ENCODE data around the gene MSH3. TPM values are rescaled to one million over a fixed set of nuclear protein-coding genes. Genes with fewer than 3 reads are reported as not detected.

The MSH3 gene
- total and polyA plus RNA-seq, 2 of the 8 experiments (the other 6 are each of a cell fraction or from before 2014, with no cell fraction given), result 3.6 to 22.6 TPM

DNA sequence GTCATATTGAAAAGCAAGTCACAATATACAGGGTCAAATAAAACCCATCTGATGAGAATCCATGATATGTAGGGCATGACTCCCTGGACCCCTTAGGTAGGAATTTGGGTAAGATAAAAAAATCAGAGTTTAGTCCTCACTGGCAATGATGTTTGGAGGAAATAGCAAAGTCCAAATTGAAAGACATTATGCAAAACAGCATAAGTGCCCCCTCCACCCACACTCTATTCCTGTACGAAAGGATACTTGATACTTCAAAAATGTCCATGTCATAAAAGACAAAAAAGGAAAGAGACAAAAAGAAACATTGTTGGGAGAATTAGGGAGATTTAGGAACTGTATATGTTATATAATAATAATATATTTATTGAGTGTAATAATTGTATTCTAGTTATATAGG, 209.7 kb downstream of the MSH3 start:
- 94% methylated on average over 1 of the region's 1 CpG; no CpG with 5 or more reads in 1 of the 2 experiments for WGBS, 2 experiments (ENCODE audit: extremely low coverage in 1 of 2, insufficient coverage in 1 of 2, insufficient read length in 1 of 2, insufficient replicate concordance in 2 of 2, low coverage in 1 of 2, low lambda C conversion rate in 2 of 2, missing lambda C conversion rate in 1 of 2)
- peaks cover 0 to 3% (median 0%) of the 10 kb centered on the region in 4 experiments; a peak in 2 of 7 replicates for H3K4me1 ChIP-seq (replicated peaks in 1 of 4; ENCODE audit: control insufficient read depth in 3 of 4, insufficient read depth in 4 of 4, low read length in 3 of 4)
- H2BK15ac ChIP-seq (ENCODE audit: low read length), result no peak overlapping the region
- no peak overlapping the region for H3K4ac ChIP-seq (replicated peaks; ENCODE audit: insufficient read length, low read depth, low read length)
- ChIA-PET POLR2A (ENCODE audit: partially characterized antibody) (no interaction called here), CTCF (ENCODE audit: partially characterized antibody) (no interaction called here)
- H3K79me1 ChIP-seq (ENCODE audit: low read depth, low read length), result no peaks in the 10 kb centered on the region
- no peaks in the 10 kb centered on the region for H3K23me2 ChIP-seq (ENCODE audit: low read depth, low read length)
- H4K91ac ChIP-seq (replicated peaks; ENCODE audit: insufficient read length, low read length), result no peak overlapping the region
- no peak overlapping the region for H2BK120ac ChIP-seq (replicated peaks; ENCODE audit: low read depth, low read length)
- H3K14ac ChIP-seq (ENCODE audit: insufficient read length), result no peak overlapping the region
- TF ChIP-seq, protein P1, sequence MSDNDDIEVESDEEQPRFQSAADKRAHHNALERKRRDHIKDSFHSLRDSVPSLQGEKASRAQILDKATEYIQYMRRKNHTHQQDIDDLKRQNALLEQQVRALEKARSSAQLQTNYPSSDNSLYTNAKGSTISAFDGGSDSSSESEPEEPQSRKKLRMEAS (IDR thresholded peaks at IDR 0.05), result no peak
- TF ChIP-seq NANOG (IDR thresholded peaks at IDR 0.05; ENCODE audit: insufficient read depth, low read depth, low read length, poor library complexity, severe bottlenecking) (no peak), SIX5 (IDR thresholded peaks at IDR 0.05; ENCODE audit: low read depth, low read length) (no peak), SP4 (IDR thresholded peaks at IDR 0.05; ENCODE audit: low read length) (no peak), RNF2 (IDR thresholded peaks at IDR 0.05; ENCODE audit: borderline replicate concordance, low read depth, low read length, missing control alignments, poor library complexity, severe bottlenecking) (no peak), RAD21 (IDR thresholded peaks at IDR 0.05 in 1 of 2, conservative IDR thresholded peaks at IDR 0.05 in 1 of 2; ENCODE audit: low read depth in 2 of 2, low read length in 2 of 2) (no peak), BCL11A (IDR thresholded peaks at IDR 0.05; ENCODE audit: low read depth in 2 of 2, low read length in 2 of 2) (no peak), CTBP2 (IDR thresholded peaks at IDR 0.05; ENCODE audit: borderline replicate concordance, insufficient read depth, insufficient read length, low read length) (no peak), TBP (IDR thresholded peaks at IDR 0.05; ENCODE audit: low read depth, low read length) (no peak), POU5F1 (IDR thresholded peaks at IDR 0.05; ENCODE audit: low read depth, low read length) (no peak)
- H3K79me2 ChIP-seq (ENCODE audit: control insufficient read depth in 1 of 2, insufficient read depth in 2 of 2, low read length in 2 of 2), result no peaks in the 10 kb centered on the region
- H3K9me3 ChIP-seq (ENCODE audit: insufficient read depth in 2 of 2, low read depth in 1 of 2, low read length in 1 of 2), result no peaks in the 10 kb centered on the region
- H4K5ac ChIP-seq (ENCODE audit: insufficient read length, low read depth, low read length), result no peak overlapping the region
- H2AK5ac ChIP-seq (ENCODE audit: low read depth, low read length), result no peak overlapping the region
- FAIRE-seq, result no peak
- no peak overlapping the region for H3K56ac ChIP-seq (replicated peaks; ENCODE audit: insufficient read length, low read depth, low read length)
- H3K27ac ChIP-seq (ENCODE audit: low read depth, low read length), result no peak overlapping the region
- H3K36me3 ChIP-seq (ENCODE audit: control insufficient read depth in 2 of 4, insufficient read depth in 4 of 4, low read length in 3 of 4), result no peaks in the 10 kb centered on the region; a peak in 1 of 8 replicates
- H4K20me1 ChIP-seq (replicated peaks in 1 of 2; ENCODE audit: control insufficient read depth in 1 of 2, insufficient read depth in 2 of 2, low read length in 2 of 2), result peaks cover 0 to 2% of the 10 kb centered on the region in 2 experiments
- H2BK12ac ChIP-seq (ENCODE audit: low read depth, low read length), result no peak overlapping the region
- H2BK5ac ChIP-seq (ENCODE audit: low read depth, low read length), result no peak overlapping the region
- H3K4me3 ChIP-seq (ENCODE audit: extremely low read depth in 1 of 4, insufficient read depth in 2 of 4, low read depth in 3 of 4, low read length in 4 of 4), result no peak overlapping the region
- H2AFZ ChIP-seq (ENCODE audit: low read length), result no peak overlapping the region
- H3K9ac ChIP-seq (replicated peaks in 1 of 4; ENCODE audit: extremely low read depth in 1 of 4, low read depth in 3 of 4, low read length in 3 of 4), result no peak overlapping the region
- H2BK20ac ChIP-seq (ENCODE audit: low read length), result no peak overlapping the region
- no peak for DNase-seq (ENCODE audit: low read depth in 1 of 2, low spot score in 2 of 2)
- no peak overlapping the region for H4K8ac ChIP-seq (ENCODE audit: extremely low read depth, insufficient read depth, low read length)
- no peak overlapping the region for H3K18ac ChIP-seq (ENCODE audit: extremely low read depth, low read length)
- no peak overlapping the region for H3K4me2 ChIP-seq (ENCODE audit: insufficient read depth in 1 of 2, low read depth in 2 of 2, low read length in 2 of 2)
- H3K27me3 ChIP-seq (replicated peaks in 1 of 4; ENCODE audit: control insufficient read depth in 3 of 4, extremely low read depth in 1 of 4, insufficient read depth in 3 of 4, low read length in 3 of 4), result no peaks in the 10 kb centered on the region
- H3K23ac ChIP-seq (ENCODE audit: insufficient read length), result no peak overlapping the region

Measured in H1 (cell line).